Activated naive CD4-positive, alpha-beta T cell treated with anti-CD3 and anti-CD28 coated beads for 36 hours (primary cell): ENCODE data around the gene DSG3. TPM values are rescaled to one million over a fixed set of nuclear protein-coding genes. Genes with fewer than 3 reads are reported as not detected.

ENCODE experiments used
- CTCF ChIA-PET: fragments of 350-600 bp; sonication (Branson Sonifier 250); formaldehyde crosslinking; loops from one replicate; lab custom pipeline; 2021; ENCODE audit warnings: antibody characterized with exemption; lab: Charles Lee
- DNase-seq: peaks from one replicate; pipeline ENCODE4 v3.0.0-alpha.2; 2020
- H3K27ac Mint-ChIP-seq: one replicate; pipeline ENCODE4 v1.8.0; 2021; ENCODE audit warnings: mild to moderate bottlenecking, mixed read lengths
- H3K27me3 Mint-ChIP-seq: one replicate; pipeline ENCODE4 v1.8.0; 2021; ENCODE audit warnings: low read depth, mixed read lengths
- H3K36me3 Mint-ChIP-seq: one replicate; pipeline ENCODE4 v1.8.0; 2021; ENCODE audit warnings: low read depth, mixed read lengths
- H3K4me1 Mint-ChIP-seq: one replicate; pipeline ENCODE4 v1.8.0; 2021; ENCODE audit warnings: low read depth, mixed read lengths
- H3K4me3 Mint-ChIP-seq: one replicate; pipeline ENCODE4 v1.8.0; 2021; ENCODE audit warnings: mild to moderate bottlenecking, moderate library complexity, mixed read lengths
- H3K9me3 Mint-ChIP-seq: one replicate; pipeline ENCODE4 v1.8.0; 2021; ENCODE audit warnings: mixed read lengths
- intact Hi-C: fragments of 100-400 bp; cut with micrococcal nuclease; formaldehyde crosslinking; loops from one replicate; pipeline ENCODE4 v1.15.1; 2023
- total RNA-seq, 2 experiments: library from RNA; stranded (reverse); gene quantifications; one replicate each; pipeline ENCODE4 v1.2.3, GENCODE V29; 2021

The DSG3 gene
- total RNA-seq, 2 experiments from 2014 or later = not detected

DNA sequence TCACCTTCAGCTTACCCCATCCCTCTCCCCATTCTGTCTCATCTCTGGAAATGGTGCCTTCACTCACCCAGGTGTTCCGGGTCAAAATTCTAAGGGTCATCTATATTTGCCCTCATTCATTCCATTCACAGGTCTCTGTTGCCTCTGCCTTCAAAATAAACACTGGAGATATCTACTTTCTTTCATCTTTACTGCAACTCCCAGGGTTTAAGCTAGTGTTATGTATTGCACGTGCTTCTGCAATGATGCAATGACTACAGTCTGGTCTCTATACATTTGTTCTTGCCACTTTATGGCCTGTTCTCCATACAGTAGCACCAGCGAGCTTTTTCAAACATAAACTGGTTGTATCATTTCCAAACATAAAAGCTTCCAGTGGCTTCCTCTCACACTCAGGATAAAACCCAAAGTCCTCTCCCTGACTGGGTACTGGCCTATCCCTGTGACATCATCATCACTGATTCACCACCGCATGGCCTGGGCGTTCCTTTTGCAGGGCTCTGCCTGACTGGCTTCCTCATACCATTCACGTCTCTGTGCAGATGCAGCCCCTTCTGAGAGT is 64.7 kb downstream of the DSG3 start:
- intact Hi-C loops = no loop called here

DNA sequence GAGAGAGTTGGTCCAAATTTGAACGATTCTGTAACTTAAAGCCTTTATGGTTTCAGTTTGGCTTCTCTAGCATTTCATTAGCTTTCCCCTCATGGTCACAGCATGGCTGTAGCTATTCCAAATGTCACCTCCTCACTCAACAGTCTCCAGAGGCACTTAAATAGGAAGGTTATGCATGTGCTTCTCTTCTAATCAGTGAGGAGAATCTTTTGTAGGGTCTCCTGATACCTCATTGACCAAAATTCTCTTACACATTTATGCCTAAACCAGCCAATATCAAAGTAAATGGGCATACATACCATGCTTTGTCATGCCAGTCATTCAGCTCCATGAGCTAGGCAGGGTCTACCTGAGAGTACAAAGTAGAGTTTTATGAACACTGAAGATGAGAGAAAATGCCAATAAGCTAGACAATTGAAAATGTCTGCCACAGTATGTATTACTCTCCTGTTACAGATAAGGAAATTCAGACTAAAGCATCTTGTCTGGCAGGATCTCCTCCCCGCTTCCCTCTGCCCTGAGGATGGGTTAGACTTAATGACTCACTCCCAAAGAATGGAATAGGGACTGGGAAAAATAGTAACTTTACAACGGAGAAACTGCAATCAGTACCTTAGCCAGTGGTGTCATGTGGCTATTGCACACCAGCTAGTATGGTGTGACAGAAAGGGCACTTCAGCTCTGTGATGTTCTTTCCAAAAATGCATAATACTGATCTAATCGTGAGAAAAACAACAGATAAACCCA is 65.8 kb downstream of the DSG3 start:
- no peak for DNase-seq
- no peak overlapping the region for H3K27ac Mint-ChIP-seq
- intact Hi-C loops = no loop called here
- H3K9me3 Mint-ChIP-seq = no peaks in the 10 kb centered on the region
- H3K4me1 Mint-ChIP-seq = no peaks in the 10 kb centered on the region
- H3K27me3 Mint-ChIP-seq = peaks cover 2% of the 10 kb centered on the region
- no peak overlapping the region for H3K4me3 Mint-ChIP-seq
- CTCF ChIA-PET = no interaction called here
- H3K36me3 Mint-ChIP-seq = no peaks in the 10 kb centered on the region

More for the DNA sequence above, 64.7 kb downstream of the DSG3 start:
- no peak for DNase-seq
- Mint-ChIP-seq H3K4me3 (no peak overlapping the region), H3K27ac (no peak overlapping the region), H3K36me3 (no peaks in the 10 kb centered on the region), H3K4me1 (no peaks in the 10 kb centered on the region), H3K9me3 (peaks cover 3% of the 10 kb centered on the region), H3K27me3 (peaks cover 6% of the 10 kb centered on the region)
- CTCF ChIA-PET = no interaction called here

DNA sequence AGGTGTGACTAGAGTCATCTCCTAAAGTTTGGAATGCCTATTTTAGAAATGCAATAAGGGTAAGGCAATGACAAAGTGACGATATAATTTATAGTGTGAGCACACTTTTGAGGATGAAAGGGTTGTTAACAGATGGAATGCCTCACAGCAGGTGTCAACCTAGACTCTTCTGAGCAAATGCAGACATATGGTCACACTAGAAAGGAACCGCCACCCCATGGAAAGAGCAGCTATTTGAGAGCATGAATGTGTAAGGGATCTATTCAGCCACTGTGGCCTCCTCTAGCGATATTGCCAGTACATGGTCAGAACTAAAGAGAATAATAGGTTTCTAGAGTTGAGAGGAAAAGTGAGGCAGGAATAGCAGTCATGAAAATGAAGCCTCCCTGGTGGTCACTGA is 68.9 kb downstream of the DSG3 start:
- DNase-seq = no peak
- Mint-ChIP-seq H3K4me3 (no peak overlapping the region), H3K4me1 (no peaks in the 10 kb centered on the region), H3K9me3 (no peaks in the 10 kb centered on the region), H3K27me3 (no peaks in the 10 kb centered on the region), H3K27ac (no peak overlapping the region), H3K36me3 (no peaks in the 10 kb centered on the region)
- CTCF ChIA-PET = no interaction called here
- intact Hi-C loops = no loop called here

DNA sequence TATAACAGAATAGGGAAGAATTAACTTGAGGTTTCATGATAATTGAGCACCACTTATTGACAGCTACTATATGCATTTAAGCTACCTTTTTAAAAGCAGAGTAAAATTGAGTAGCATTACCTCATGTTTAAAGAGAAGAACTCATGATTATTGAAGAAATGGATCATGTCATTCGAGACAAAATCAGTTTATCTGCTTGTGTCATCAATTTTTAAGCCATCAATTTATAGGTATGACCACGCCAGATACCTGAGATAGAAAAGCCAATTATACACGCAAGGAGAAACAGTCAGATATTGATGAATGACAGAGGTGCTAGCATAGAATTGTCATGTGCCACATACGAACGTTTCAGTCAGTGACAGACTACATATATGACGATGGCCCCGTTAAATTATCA is 78.8 kb downstream of the DSG3 start:
- DNase-seq = no peak
- Mint-ChIP-seq H3K4me1 (no peaks in the 10 kb centered on the region), H3K27me3 (no peaks in the 10 kb centered on the region), H3K9me3 (no peaks in the 10 kb centered on the region), H3K4me3 (no peak overlapping the region), H3K27ac (no peak overlapping the region), H3K36me3 (no peaks in the 10 kb centered on the region)
- CTCF ChIA-PET = interaction anchor here (2.1 kb wide), 1 partner anchor 197 kb away, joined by 4 read pairs; no protein-coding TSS in a partner anchor
- intact Hi-C loops = no loop called here

Other genes starting within 250 kb of the DSG3 start
- gene DSG1, start 129.6 kb upstream of the DSG3 start, total RNA-seq = not detected
- not detected for gene DSG4, start 71.0 kb upstream of the DSG3 start, total RNA-seq
- gene DSG2, start 50.4 kb downstream of the DSG3 start, total RNA-seq = under 1 TPM; 0.45 to 0.49 TPM
- not detected for gene TTR, start 144.1 kb downstream of the DSG3 start, total RNA-seq
- gene B4GALT6, start 236.8 kb downstream of the DSG3 start, total RNA-seq = 1 to 10 TPM; 2.7 to 3.6 TPM